CD14-positive monocyte (primary cell): ENCODE data around the gene PANX1. TPM values are rescaled to one million over a fixed set of nuclear protein-coding genes. Genes with fewer than 3 reads are reported as not detected.

Experiments used
- DNase-seq, 3 donors: peaks; one replicate each; pipeline ENCODE4 v3.0.0-alpha.2; 2011 to 2022
- H2AFZ ChIP-seq: 2 replicates; pipeline ENCODE4 v1.6.0; 2012; ENCODE audit warnings: mild to moderate bottlenecking, low read depth, low read length, inconsistent platforms; ENCODE audit not compliant: insufficient read depth, poor library complexity, severe bottlenecking
- H3K27ac ChIP-seq, 2 donors: 1 replicate in 1 of 2; 2 replicates in 1 of 2; pipeline ENCODE4 v1.5.1; 2012 to 2013; ENCODE audit warnings: low read length in 2 of 2, control low read depth in 1 of 2, inconsistent platforms in 1 of 2, low read depth in 1 of 2, mild to moderate bottlenecking in 1 of 2
- H3K27me3 ChIP-seq, 2 donors: one replicate each; pipeline versions ENCODE4 v1.6.0 to v1.6.1; 2011 to 2013; ENCODE audit warnings: low read length in 2 of 2; ENCODE audit not compliant: control insufficient read depth in 2 of 2, insufficient read depth in 2 of 2
- H3K36me3 ChIP-seq, 2 donors: replicated peaks in 1 of 2; 1 replicate in 1 of 2; 2 replicates in 1 of 2; pipeline versions ENCODE4 v1.5.1 to v1.6.1; 2012 to 2013; ENCODE audit warnings: low read length in 2 of 2, control low read depth in 1 of 2, inconsistent platforms in 1 of 2, mild to moderate bottlenecking in 1 of 2; ENCODE audit not compliant: insufficient read depth in 2 of 2, control insufficient read depth in 1 of 2
- H3K4me1 ChIP-seq, 2 donors: 1 replicate in 1 of 2; 2 replicates in 1 of 2; pipeline versions ENCODE4 v1.5.1 to v1.6.1; 2012 to 2013; ENCODE audit warnings: low read length in 2 of 2, control low read depth in 1 of 2, inconsistent platforms in 1 of 2, mild to moderate bottlenecking in 1 of 2, moderate library complexity in 1 of 2; ENCODE audit not compliant: insufficient read depth in 2 of 2, control insufficient read depth in 1 of 2
- H3K4me2 ChIP-seq: replicated peaks from 2 replicates; pipeline ENCODE3; 2012; ENCODE audit warnings: low read length, moderate library complexity, mild to moderate bottlenecking; ENCODE audit not compliant: poor library complexity, severe bottlenecking; ENCODE audit errors: extremely low read depth
- H3K4me3 ChIP-seq, 3 experiments: fragments of 200-600 bp in 1 of 3; sonication (generic) in 1 of 3; replicated peaks in 1 of 3; 1 replicate in 2 of 3; 2 replicates in 1 of 3; pipeline ENCODE4 v1.5.1; 2011 to 2013; ENCODE audit warnings: low read length in 3 of 3, mild to moderate bottlenecking in 3 of 3, control low read depth in 2 of 3, low read depth in 2 of 3, inconsistent platforms in 1 of 3, moderate library complexity in 1 of 3
- H3K79me2 ChIP-seq: 2 replicates; pipeline ENCODE4 v1.6.0; 2012; ENCODE audit warnings: mild to moderate bottlenecking, control low read depth, inconsistent platforms, low read length, moderate library complexity; ENCODE audit not compliant: insufficient read depth
- H3K9ac ChIP-seq: 2 replicates; pipeline ENCODE4 v1.6.0; 2017; ENCODE audit warnings: low read length, mild to moderate bottlenecking; ENCODE audit not compliant: insufficient read depth, poor library complexity, severe bottlenecking
- H3K9me3 ChIP-seq, 2 donors: replicated peaks in 1 of 2; 1 replicate in 1 of 2; 2 replicates in 1 of 2; pipeline versions ENCODE4 v1.5.1 to v1.6.1; 2012 to 2013; ENCODE audit warnings: low read length in 2 of 2, control low read depth in 1 of 2; ENCODE audit not compliant: control insufficient read depth in 1 of 2, insufficient read depth in 1 of 2
- H4K20me1 ChIP-seq: 2 replicates; pipeline ENCODE4 v1.6.0; 2012; ENCODE audit warnings: mild to moderate bottlenecking, low read length, control low read depth, moderate library complexity; ENCODE audit not compliant: insufficient read depth
- H3K27ac Mint-ChIP-seq, 7 donors: one replicate each; pipeline ENCODE4 v1.8.0; 2020; ENCODE audit warnings: mild to moderate bottlenecking in 7 of 7, mixed read lengths in 7 of 7, moderate library complexity in 6 of 7, inconsistent platforms in 2 of 7
- H3K27me3 Mint-ChIP-seq, 3 donors: one replicate each; pipeline ENCODE4 v1.8.0; 2021 to 2022; ENCODE audit warnings: low read depth in 3 of 3, mild to moderate bottlenecking in 3 of 3, mixed read lengths in 3 of 3, moderate library complexity in 3 of 3, inconsistent platforms in 1 of 3
- H3K36me3 Mint-ChIP-seq, 2 donors: one replicate each; pipeline ENCODE4 v1.8.0; 2020; ENCODE audit warnings: mixed read lengths in 2 of 2, inconsistent platforms in 1 of 2, mild to moderate bottlenecking in 1 of 2
- H3K4me1 Mint-ChIP-seq: one replicate; pipeline ENCODE4 v1.8.0; 2020; ENCODE audit warnings: mild to moderate bottlenecking, mixed read lengths
- H3K4me3 Mint-ChIP-seq, 2 donors: one replicate each; pipeline ENCODE4 v1.8.0; 2020; ENCODE audit warnings: mild to moderate bottlenecking in 2 of 2, mixed read lengths in 2 of 2, moderate library complexity in 1 of 2
- H3K9me3 Mint-ChIP-seq, 7 donors: one replicate each; pipeline ENCODE4 v1.8.0; 2020 to 2022; ENCODE audit warnings: mixed read lengths in 7 of 7, mild to moderate bottlenecking in 6 of 7, moderate library complexity in 6 of 7, inconsistent platforms in 2 of 7
- WGBS: methylation state at CpG from one replicate; pipeline ENCODE4 v1.1.5; 2013; ENCODE audit warnings: missing lambda C conversion rate; ENCODE audit not compliant: insufficient coverage; 5-methylcytosine and 5-hydroxymethylcytosine counted together
- intact Hi-C, 2 donors: fragments of 100-400 bp; cut with micrococcal nuclease; formaldehyde crosslinking; loops; one replicate each; pipeline versions ENCODE4 v1.15.0 to v1.15.1; 2023
- polyA plus RNA-seq, 3 donors: library from polyadenylated mRNA; depleted of rRNA in 1 of 3; unstranded in 2 of 3; stranded (reverse) in 1 of 3; fragments of 300-500 nt in 2 of 3; fragments of >200 nt in 1 of 3; fragmentation: Illumina TruSeq in 2 of 3; gene quantifications; 1 replicate in 2 of 3; 2 replicates in 1 of 3; pipeline ENCODE4 v1.2.3, GENCODE V29; 2012 to 2021
- TF ChIP-seq, protein P1 (sequence below): fragments of 200-600 bp; IDR thresholded peaks from one replicate; pipeline ENCODE4 v1.8.0; 2022; ENCODE audit warnings: antibody characterized with exemption, mild to moderate bottlenecking

PANX1 gene
- polyA plus RNA-seq, 3 donors, result 6.9 to 15.7 (median 12.7) TPM

DNA sequence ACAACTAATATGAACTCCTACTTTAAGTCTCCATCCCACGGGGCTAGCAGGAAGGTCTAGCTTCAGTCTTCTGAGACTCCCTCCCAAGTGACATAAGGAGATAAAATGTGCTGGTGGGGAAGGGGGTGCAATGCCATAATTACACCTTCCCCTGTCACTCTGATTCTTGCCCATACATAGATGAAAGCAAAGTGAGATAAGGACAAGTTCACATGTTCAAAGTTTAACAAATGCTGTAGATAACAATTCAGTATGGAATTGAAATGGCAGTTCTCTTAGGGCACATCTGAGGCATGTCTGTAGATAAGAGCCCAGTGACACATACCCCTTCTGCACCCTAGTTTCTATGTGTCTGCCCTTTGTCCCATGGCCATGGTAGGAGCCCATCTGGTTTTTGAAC, 38.2 kb upstream of the PANX1 start:
- H3K36me3 ChIP-seq, result no peaks in the 10 kb centered on the region
- H3K79me2 ChIP-seq, result no peaks in the 10 kb centered on the region
- Mint-ChIP-seq H3K36me3 (no peaks in the 10 kb centered on the region), H3K27me3 (peaks cover 0 to 7% (median 5%) of the 10 kb centered on the region in 3 donors), H3K4me3 (no peak overlapping the region), H3K9me3 (peaks cover 0 to 5% (median 2%) of the 10 kb centered on the region in 7 donors), H3K27ac (no peak overlapping the region), H3K4me1 (no peaks in the 10 kb centered on the region)
- H3K4me3 ChIP-seq, result no peak overlapping the region
- WGBS, result no CpG with 5 or more reads among the region's 1 CpG
- no peak overlapping the region for H3K9ac ChIP-seq
- H3K27ac ChIP-seq, result no peak overlapping the region
- intact Hi-C loops, result no loop called here
- no peaks in the 10 kb centered on the region for H3K27me3 ChIP-seq
- H4K20me1 ChIP-seq, result no peaks in the 10 kb centered on the region
- no peak for DNase-seq
- no peak overlapping the region for H3K4me2 ChIP-seq
- TF ChIP-seq, protein P1, sequence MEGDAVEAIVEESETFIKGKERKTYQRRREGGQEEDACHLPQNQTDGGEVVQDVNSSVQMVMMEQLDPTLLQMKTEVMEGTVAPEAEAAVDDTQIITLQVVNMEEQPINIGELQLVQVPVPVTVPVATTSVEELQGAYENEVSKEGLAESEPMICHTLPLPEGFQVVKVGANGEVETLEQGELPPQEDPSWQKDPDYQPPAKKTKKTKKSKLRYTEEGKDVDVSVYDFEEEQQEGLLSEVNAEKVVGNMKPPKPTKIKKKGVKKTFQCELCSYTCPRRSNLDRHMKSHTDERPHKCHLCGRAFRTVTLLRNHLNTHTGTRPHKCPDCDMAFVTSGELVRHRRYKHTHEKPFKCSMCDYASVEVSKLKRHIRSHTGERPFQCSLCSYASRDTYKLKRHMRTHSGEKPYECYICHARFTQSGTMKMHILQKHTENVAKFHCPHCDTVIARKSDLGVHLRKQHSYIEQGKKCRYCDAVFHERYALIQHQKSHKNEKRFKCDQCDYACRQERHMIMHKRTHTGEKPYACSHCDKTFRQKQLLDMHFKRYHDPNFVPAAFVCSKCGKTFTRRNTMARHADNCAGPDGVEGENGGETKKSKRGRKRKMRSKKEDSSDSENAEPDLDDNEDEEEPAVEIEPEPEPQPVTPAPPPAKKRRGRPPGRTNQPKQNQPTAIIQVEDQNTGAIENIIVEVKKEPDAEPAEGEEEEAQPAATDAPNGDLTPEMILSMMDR, result no peak
- no peak overlapping the region for H2AFZ ChIP-seq
- H3K4me1 ChIP-seq, result no peaks in the 10 kb centered on the region
- peaks cover 0 to 4% of the 10 kb centered on the region in 2 donors for H3K9me3 ChIP-seq

DNA sequence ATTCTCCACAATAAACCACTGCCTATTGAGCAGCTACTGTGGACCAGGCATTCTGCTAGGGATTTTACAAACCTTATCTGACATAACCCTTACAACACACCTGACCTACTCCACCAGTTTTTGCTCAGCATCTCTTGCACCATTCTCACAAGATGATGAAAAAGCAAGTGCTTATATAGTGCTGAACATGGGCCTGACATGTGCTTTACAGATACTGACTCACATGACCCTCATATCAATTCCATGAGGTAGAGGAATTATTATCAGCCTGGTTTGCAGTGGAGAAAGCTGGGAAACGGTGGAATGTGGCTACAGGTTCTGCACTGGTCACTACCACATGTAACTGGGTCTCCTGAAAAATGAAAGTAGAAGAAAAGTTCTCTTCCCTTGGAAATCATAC, 37.5 kb upstream of the PANX1 start:
- Histone ChIP-seq H2AFZ (no peak overlapping the region), H3K27me3 (no peaks in the 10 kb centered on the region), H3K9ac (no peak overlapping the region), H3K36me3 (no peaks in the 10 kb centered on the region), H3K9me3 (peaks cover 0 to 4% of the 10 kb centered on the region in 2 donors), H3K4me2 (no peak overlapping the region), H3K27ac (no peak overlapping the region), H3K79me2 (no peaks in the 10 kb centered on the region), H3K4me3 (no peak overlapping the region), H4K20me1 (no peaks in the 10 kb centered on the region), H3K4me1 (no peaks in the 10 kb centered on the region)
- no peaks in the 10 kb centered on the region for H3K4me1 Mint-ChIP-seq
- H3K36me3 Mint-ChIP-seq, result no peaks in the 10 kb centered on the region
- whole genome bisulfite sequencing, result no CpG with 5 or more reads among the region's 1 CpG
- TF ChIP-seq, protein P1, result no peak
- H3K27ac Mint-ChIP-seq, result no peak overlapping the region
- peaks cover 0 to 6% (median 2%) of the 10 kb centered on the region in 7 donors for H3K9me3 Mint-ChIP-seq
- intact Hi-C loops, result no loop called here
- no peak for DNase-seq
- H3K4me3 Mint-ChIP-seq, result no peak overlapping the region
- peaks cover 0 to 7% (median 5%) of the 10 kb centered on the region in 3 donors for H3K27me3 Mint-ChIP-seq
